ENCODE results near the gene SVEP1.

The SVEP1 gene

DNA sequence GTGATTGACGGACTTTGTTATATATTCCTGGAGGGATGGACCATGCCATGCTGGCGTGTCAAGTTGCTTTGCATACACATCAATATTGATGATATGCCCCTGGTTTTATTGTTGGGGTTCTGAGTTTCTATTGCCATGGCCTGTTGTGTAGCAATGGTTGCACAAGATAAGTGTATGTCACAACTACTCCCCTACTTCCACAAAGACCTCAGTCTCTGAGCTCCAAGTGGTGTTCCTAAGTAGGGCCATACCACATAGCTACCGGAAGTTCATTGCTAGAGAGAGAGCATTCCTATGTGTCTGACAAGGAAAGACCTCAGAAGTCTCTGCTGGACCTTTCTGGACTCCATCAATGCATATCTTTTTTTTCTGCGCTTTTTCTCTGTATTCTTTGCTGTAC is 261.6 kb downstream of the SVEP1 start:
- DNase-seq (ENCODE audit: low read depth), result no peak

- no peak for DNase-seq (ENCODE audit: low read depth)
Measured at GRCh38 chr9:110316261-110317075, 263.1 kb downstream of the SVEP1 start.
